SK-N-SH treated with all-trans-retinoic acid at 6 μM for 48 hours (cell line): ENCODE data around the gene SERTAD3.

ENCODE experiments used
- ARNTL ChIP-seq: fragments of 450-650 bp; formaldehyde crosslinking; IDR thresholded peaks from 2 replicates; pipeline ENCODE4 v1.5.0; 2020; ENCODE audit warnings: low read depth, mild to moderate bottlenecking, moderate library complexity, borderline replicate concordance
- BACH2 ChIP-seq: fragments of 250-450 bp; sonication (Bioruptor Pico); IDR thresholded peaks from 2 replicates; pipeline ENCODE4 v1.9.0; 2021; ENCODE audit warnings: mild to moderate bottlenecking, borderline replicate concordance
- CSRNP3 ChIP-seq: fragments of 250-450 bp; sonication (Bioruptor Pico); IDR thresholded peaks from 2 replicates; pipeline ENCODE4 v1.5.1; 2021; ENCODE audit warnings: mild to moderate bottlenecking, moderate library complexity
- ESRRG ChIP-seq: fragments of 250-450 bp; sonication (Bioruptor Pico); IDR thresholded peaks from 2 replicates; pipeline ENCODE4 v1.6.1; 2021; ENCODE audit warnings: mild to moderate bottlenecking
- ISL1 ChIP-seq: fragments of 250-450 bp; sonication (Bioruptor Pico); IDR thresholded peaks from 2 replicates; pipeline ENCODE4 v2.1.2; 2022; ENCODE audit warnings: mild to moderate bottlenecking, moderate library complexity
- PATZ1 ChIP-seq: fragments of 250-450 bp; sonication (Bioruptor Pico); IDR thresholded peaks from 2 replicates; pipeline ENCODE4 v1.8.0; 2020; ENCODE audit warnings: mild to moderate bottlenecking, moderate library complexity, borderline replicate concordance
- POU6F1 ChIP-seq: fragments of 250-450 bp; sonication (Bioruptor Pico); IDR thresholded peaks from 2 replicates; pipeline ENCODE4 v1.8.0; 2021; ENCODE audit warnings: low read depth, mild to moderate bottlenecking, moderate library complexity, borderline replicate concordance
- PPARA ChIP-seq: fragments of 250-450 bp; sonication (Bioruptor Pico); IDR thresholded peaks from 2 replicates; pipeline ENCODE4 v1.5.0; 2020; ENCODE audit warnings: mild to moderate bottlenecking, borderline replicate concordance
- RARB ChIP-seq: fragments of 250-450 bp; sonication (Bioruptor Pico); IDR thresholded peaks from 2 replicates; pipeline ENCODE4 v1.8.0; 2021; ENCODE audit warnings: mild to moderate bottlenecking, moderate library complexity
- TCF4 ChIP-seq: fragments of 250-450 bp; sonication (Bioruptor Pico); IDR thresholded peaks from 2 replicates; pipeline ENCODE4 v1.8.0; 2021; ENCODE audit warnings: mild to moderate bottlenecking, moderate library complexity, borderline replicate concordance
- TSHZ2 ChIP-seq: fragments of 250-450 bp; sonication (Bioruptor Pico); IDR thresholded peaks from 2 replicates; pipeline ENCODE4 v1.5.0; 2020; ENCODE audit warnings: mild to moderate bottlenecking, moderate library complexity
- ZC3H10 ChIP-seq: fragments of 250-450 bp; sonication (Bioruptor Pico); IDR thresholded peaks from 2 replicates; pipeline ENCODE4 v1.5.1; 2021; ENCODE audit warnings: mild to moderate bottlenecking, moderate library complexity
- ZFP30 ChIP-seq: fragments of 450-650 bp; formaldehyde crosslinking; IDR thresholded peaks from 2 replicates; pipeline ENCODE4 v1.5.0; 2022; ENCODE audit warnings: mild to moderate bottlenecking, moderate library complexity
- ZNF70 ChIP-seq: fragments of 450-650 bp; formaldehyde crosslinking; IDR thresholded peaks from 2 replicates; pipeline ENCODE4 v1.5.0; 2020; ENCODE audit warnings: mild to moderate bottlenecking, moderate library complexity

GRCh38 chr19:40466985-40467734 is 23.0 kb upstream of the SERTAD3 start, which contains the start of gene SPTBN4:
- TF ChIP-seq RARB (CRISPR knock-in tag) (no peak), TSHZ2 (CRISPR knock-in tag) (no peak), POU6F1 (no peak), ZC3H10 (CRISPR knock-in tag) (no peak), ARNTL (CRISPR knock-in tag) (no peak), ZFP30 (CRISPR knock-in tag) (no peak), BACH2 (no peak), ZNF70 (no peak), CSRNP3 (CRISPR knock-in tag) (no peak), ESRRG (CRISPR knock-in tag) (no peak), ISL1 (CRISPR knock-in tag) (no peak), TCF4 (CRISPR knock-in tag) (no peak), PATZ1 (CRISPR knock-in tag) (no peak), PPARA (CRISPR knock-in tag) (no peak)
